Upper lobe of right lung (tissue), 1 donor: Measurements from ENCODE around the gene SLFN12. TPM values are rescaled to one million over a fixed set of nuclear protein-coding genes. Genes with fewer than 3 reads are reported as not detected.
A peak's percentile ranks its signal among the peaks of the same experiment; 100 is the strongest.

ENCODE experiments used
- ATAC-seq: fragments of 200-7000 bp; cut with Tn5 transposase; one replicate; pipeline ENCODE4 v1.9.1; 2020; ENCODE audit warnings: mild to moderate bottlenecking, moderate library complexity
- DNase-seq: peaks from one replicate; pipeline ENCODE4 v3.0.0-alpha.2; 2020
- H3K27ac ChIP-seq: fragments of 200-600 bp; one replicate; pipeline ENCODE4 v1.8.0; 2022
- H3K27me3 ChIP-seq: fragments of 200-600 bp; one replicate; pipeline ENCODE4 v1.8.0; 2022; ENCODE audit warnings: mild to moderate bottlenecking
- H3K36me3 ChIP-seq: fragments of 200-600 bp; one replicate; pipeline ENCODE4 v1.8.0; 2022
- H3K4me1 ChIP-seq: fragments of 200-600 bp; one replicate; pipeline ENCODE4 v1.8.0; 2022
- H3K4me3 ChIP-seq: fragments of 200-600 bp; one replicate; pipeline ENCODE4 v1.8.0; 2022; ENCODE audit warnings: mild to moderate bottlenecking
- H3K9me3 ChIP-seq: fragments of 200-600 bp; one replicate; pipeline ENCODE4 v1.8.0; 2022
- CTCF ChIP-seq: fragments of 200-600 bp; IDR thresholded peaks from one replicate; pipeline ENCODE4 v1.8.0; 2022; ENCODE audit warnings: antibody characterized with exemption
- intact Hi-C: fragments of 100-400 bp; cut with DNase I; formaldehyde crosslinking; loops from one replicate; pipeline ENCODE4 v1.11.0; 2022
- total RNA-seq: library from RNA; stranded (reverse); fragmentation: NEBNext Ultra II Directional; extraction: Animal tissue kit (Norgen Biotek cat#: 25700); gene quantifications from one replicate; pipeline ENCODE4 v1.2.1, GENCODE V29; 2021
- donor health status: DM: no; HTN: yes; CAD: no; lungs with severe emphysema.

SLFN12 gene
- total RNA-seq, 1 donor from 2014 or later = 12.4 TPM

DNA sequence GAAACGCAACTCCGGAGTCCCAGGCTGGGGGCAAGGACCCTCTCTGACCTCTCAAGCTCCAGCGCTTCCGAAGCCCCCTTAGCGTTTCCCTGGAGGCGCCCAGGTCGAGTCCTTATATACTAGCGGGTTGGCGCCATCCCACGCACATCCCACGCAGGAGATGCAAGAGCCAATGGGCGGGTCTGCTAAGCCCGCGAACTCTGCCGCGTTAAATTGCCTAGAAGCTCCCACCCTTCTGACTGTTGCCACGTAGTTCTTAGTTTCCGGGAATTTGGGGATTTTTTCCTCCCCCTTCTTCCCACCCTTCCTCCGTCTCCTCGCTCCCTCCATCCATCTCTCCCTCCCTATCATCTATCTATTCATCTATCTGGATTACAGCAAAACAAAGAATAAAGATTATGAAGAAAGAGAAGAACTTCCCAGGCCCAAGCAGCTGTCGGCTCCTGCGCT is 58.7 kb downstream of the SLFN12 start, which contains the start of gene SLFN11:
Gene SLFN11 (minus strand): TSS at position 88 of the 450 bp plus-strand sequence. CDS start 9,814 bp downstream, outside the sequence.
- Histone ChIP-seq H3K9me3 (no peaks in the 10 kb centered on the region), H3K27ac (peak within 1 kb of the TSS; percentile 94), H3K4me3 (peak within 1 kb of the TSS; percentile 66), H3K4me1 (peaks cover 22% of the 10 kb centered on the region), H3K27me3 (no peaks in the 10 kb centered on the region), H3K36me3 (no peaks in the 10 kb centered on the region)
- DNase-seq = peak; percentile 89
- peak; percentile 93 for ATAC-seq
- intact Hi-C loops = no loop called here
- no peak for TF ChIP-seq CTCF

GRCh38 chr17:35372846-35373533 is 59.3 kb downstream of the SLFN12 start:
- Histone ChIP-seq H3K9me3 (no peaks in the 10 kb centered on the region), H3K36me3 (no peaks in the 10 kb centered on the region), H3K4me3 (peak overlapping the region; percentile 66), H3K4me1 (peaks cover 22% of the 10 kb centered on the region), H3K27me3 (no peaks in the 10 kb centered on the region), H3K27ac (peak overlapping the region; percentile 94)
- intact Hi-C loops = no loop called here
- peak; percentile 69 for DNase-seq
- peak; percentile 38 for ATAC-seq
- TF ChIP-seq CTCF = no peak

- TF ChIP-seq CTCF = no peak
- ATAC-seq (no peak), DNase-seq (no peak)
- peaks cover 26% of the 10 kb centered on the region for H3K4me1 ChIP-seq
- no peaks in the 10 kb centered on the region for H3K36me3 ChIP-seq
- no peak overlapping the region for H3K27ac ChIP-seq
- H3K27me3 ChIP-seq = no peaks in the 10 kb centered on the region
- no peaks in the 10 kb centered on the region for H3K9me3 ChIP-seq
- peak overlapping the region; percentile 66 for H3K4me3 ChIP-seq
- intact Hi-C loops = no loop called here
These were observed 60.4 kb downstream of the SLFN12 start for GRCh38 chr17:35371934-35372333.

GRCh38 chr17:35368081-35368830 is 64.0 kb downstream of the SLFN12 start:
- peaks cover 11% of the 10 kb centered on the region for H3K4me1 ChIP-seq
- TF ChIP-seq CTCF = no peak
- ATAC-seq = peak; percentile 98
- no peak for DNase-seq
- H3K27me3 ChIP-seq = no peaks in the 10 kb centered on the region
- no peak overlapping the region for H3K4me3 ChIP-seq
- no peak overlapping the region for H3K27ac ChIP-seq
- H3K9me3 ChIP-seq = no peaks in the 10 kb centered on the region
- peaks cover 14% of the 10 kb centered on the region for H3K36me3 ChIP-seq
- intact Hi-C loops = no loop called here

DNA sequence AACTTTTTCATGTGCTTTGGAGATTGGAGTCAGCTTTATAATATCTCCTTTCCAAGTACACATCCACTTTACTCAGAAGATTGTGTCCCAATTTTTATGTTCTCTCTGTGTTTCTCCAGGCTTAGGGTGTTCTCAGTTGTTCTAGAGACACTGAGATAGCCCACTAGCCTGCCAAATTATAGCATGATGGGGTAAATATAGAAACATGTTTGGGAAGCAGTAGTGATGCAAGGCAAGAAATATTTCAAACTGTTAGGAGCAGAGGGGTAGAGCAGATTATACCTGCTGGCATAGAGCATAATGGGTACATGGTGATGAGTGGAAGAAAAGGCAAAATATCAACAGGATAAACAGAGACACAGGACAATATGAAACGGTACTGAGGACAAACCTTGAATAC is 71.3 kb downstream of the SLFN12 start:
- DNase-seq (no peak), ATAC-seq (no peak)
- Histone ChIP-seq H3K4me3 (no peak overlapping the region), H3K9me3 (no peaks in the 10 kb centered on the region), H3K36me3 (peaks cover 76% of the 10 kb centered on the region), H3K4me1 (peaks cover 8% of the 10 kb centered on the region), H3K27me3 (no peaks in the 10 kb centered on the region), H3K27ac (no peak overlapping the region)
- intact Hi-C loops = no loop called here
- no peak for TF ChIP-seq CTCF

Other genes with a start within 250 kb of the SLFN12 start
- gene SLC35G3, start 238.1 kb downstream of the SLFN12 start, total RNA-seq = not detected
- gene SLFN5, start 189.4 kb downstream of the SLFN12 start, total RNA-seq = 58.4 TPM
- gene SLFN11, start 58.9 kb downstream of the SLFN12 start, total RNA-seq = 75.7 TPM
- gene SLFN13, start 16.3 kb upstream of the SLFN12 start, total RNA-seq = 25.7 TPM
- 5.1 TPM for gene SLFN12L, start 105.2 kb upstream of the SLFN12 start, total RNA-seq
- not detected for gene SLFN14, start 128.3 kb upstream of the SLFN12 start, total RNA-seq
- gene PEX12, start 146.1 kb upstream of the SLFN12 start, total RNA-seq = 4.7 TPM
- gene AP2B1, start 154.8 kb upstream of the SLFN12 start, total RNA-seq = 153 TPM